SU-DHL-6 (cell line): ENCODE data around the gene SP140.

Experiments
- CTCF ChIP-seq: fragments of 200-600 bp; sonication (generic); IDR thresholded peaks from one replicate; pipeline ENCODE4 v1.5.1; 2017; ENCODE audit warnings: antibody characterized with exemption, mild to moderate bottlenecking, low read length, moderate library complexity; ENCODE audit not compliant: insufficient read depth, poor library complexity, severe bottlenecking
- EZH2phosphoT487 ChIP-seq: fragments of 200-600 bp; sonication (generic), shearing (Covaris generic); conservative IDR thresholded peaks from 2 replicates; pipeline ENCODE4 v1.6.1; 2018; ENCODE audit warnings: mild to moderate bottlenecking, antibody characterized with exemption, low read length, moderate library complexity, mixed read lengths

GRCh38 chr2:230205034-230205433, 20.5 kb upstream of the SP140 start:
- TF ChIP-seq CTCF, result no peak
- no peak for TF ChIP-seq EZH2phosphoT487
